Right ventricle myocardium inferior (tissue), 1 donor: ENCODE measurements around the gene STK24. TPM values are rescaled to one million over a fixed set of nuclear protein-coding genes. Genes with fewer than 3 reads are reported as not detected.
"Not testable (repeated sequence)": the region's sequence is repeated elsewhere in the genome, so short reads cannot be mapped to it uniquely, and the experiment has no call there.

Experiments used
- ATAC-seq: fragments of 200-7000 bp; cut with Tn5 transposase; one replicate; pipeline ENCODE4 v1.9.1; 2020; ENCODE audit warnings: mild to moderate bottlenecking, moderate library complexity
- DNase-seq: peaks from one replicate; pipeline ENCODE4 v3.0.0; 2021; ENCODE audit errors: missing footprints
- intact Hi-C: fragments of 100-400 bp; cut with DNase I; formaldehyde crosslinking; loops from one replicate; pipeline ENCODE4 v1.11.0; 2022
- total RNA-seq: library from RNA; stranded (reverse); fragmentation: NEBNext Ultra II Directional; extraction: Animal tissue kit (Norgen Biotek cat#: 25700); gene quantifications from one replicate; pipeline ENCODE4 v1.2.1, GENCODE V29; 2021
- donor health status: DM: no; HTN: yes; CAD: no; lungs with severe emphysema.

The STK24 gene
- total RNA-seq, 1 donor from 2014 or later = 69.6 TPM

DNA sequence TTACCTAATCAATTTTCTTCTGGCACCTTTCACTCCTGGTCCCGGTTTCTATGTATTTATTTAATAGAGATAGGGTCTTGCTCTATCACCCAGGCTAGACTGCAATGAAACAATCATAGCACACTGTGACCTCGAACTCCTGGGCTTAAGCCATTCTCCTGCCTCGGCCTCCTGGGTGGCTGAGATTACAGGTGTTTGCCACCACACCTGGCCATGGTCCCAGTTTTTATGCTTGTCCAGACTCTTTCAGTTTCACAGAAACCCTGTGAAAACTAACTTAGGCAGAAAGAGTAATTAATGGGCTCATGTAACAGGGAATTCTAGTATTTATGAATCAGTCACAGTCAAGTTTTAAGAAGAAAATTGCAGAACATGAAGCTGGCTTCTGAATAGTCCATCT lies 9.0 kb upstream of the STK24 start:
- intact Hi-C loops = loop anchor here (10.0 kb wide), 1 partner anchor 259 kb away; no protein-coding TSS in a partner anchor
- no peak for DNase-seq
- ATAC-seq = no peak

DNA sequence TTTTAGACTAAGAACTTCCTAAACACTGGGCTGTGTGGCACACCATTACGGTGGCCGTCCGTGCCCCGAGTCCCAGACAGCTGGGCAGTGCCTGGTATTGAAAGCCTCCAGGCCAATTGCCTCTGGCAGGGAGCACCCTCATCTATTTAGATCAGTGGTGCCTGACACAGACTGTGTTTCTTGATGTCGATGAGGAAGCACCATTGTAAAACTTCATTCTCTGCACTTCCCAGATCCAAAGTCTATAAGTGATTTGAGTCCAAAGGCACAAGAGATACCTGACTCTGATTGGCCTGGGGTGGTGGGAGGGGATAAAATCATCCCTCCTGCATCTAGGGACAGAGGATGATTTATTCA lies 8.5 kb upstream of the STK24 start:
- DNase-seq (no peak), ATAC-seq (no peak)
- intact Hi-C loops = loop anchor here (10.0 kb wide), 1 partner anchor 259 kb away; no protein-coding TSS in a partner anchor

DNA sequence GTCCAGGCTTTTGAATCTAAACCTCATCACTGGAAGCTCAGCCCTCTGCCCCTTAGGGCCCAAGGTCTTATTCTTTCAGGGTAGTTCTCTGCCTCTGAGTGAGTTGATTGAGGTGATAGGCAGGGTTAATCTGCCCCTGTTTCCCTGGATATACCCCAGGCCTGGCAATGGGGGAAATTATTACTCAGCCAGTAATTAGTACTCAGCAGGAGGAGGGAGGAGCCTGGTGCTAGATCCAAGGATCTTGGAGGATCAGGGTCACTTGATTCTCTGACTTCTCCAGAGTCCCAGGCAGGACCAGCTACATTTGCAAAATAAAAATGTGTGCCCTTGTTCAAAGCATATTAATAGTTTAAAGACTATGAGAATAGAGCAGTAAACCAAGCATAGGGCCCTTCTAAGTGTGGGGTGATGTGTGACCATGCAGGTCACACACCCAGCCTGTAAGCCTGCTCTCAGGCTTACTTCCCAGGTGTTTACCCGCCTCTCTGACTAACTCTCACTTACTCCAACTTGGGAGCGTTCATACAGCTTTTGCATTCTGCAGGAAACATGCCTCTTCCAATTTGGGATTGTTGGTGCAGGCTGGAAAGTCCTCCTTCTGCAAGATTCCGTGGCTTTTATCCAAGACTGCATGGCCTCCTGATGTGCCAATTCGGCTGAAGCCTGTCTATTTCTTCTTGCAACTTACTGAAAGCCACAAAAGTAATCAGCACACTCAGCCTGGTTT lies 7.9 kb upstream of the STK24 start:
- intact Hi-C loops = loop anchor here (10.0 kb wide), 1 partner anchor 260 kb away; no protein-coding TSS in a partner anchor
- DNase-seq (no peak), ATAC-seq (no peak)

DNA sequence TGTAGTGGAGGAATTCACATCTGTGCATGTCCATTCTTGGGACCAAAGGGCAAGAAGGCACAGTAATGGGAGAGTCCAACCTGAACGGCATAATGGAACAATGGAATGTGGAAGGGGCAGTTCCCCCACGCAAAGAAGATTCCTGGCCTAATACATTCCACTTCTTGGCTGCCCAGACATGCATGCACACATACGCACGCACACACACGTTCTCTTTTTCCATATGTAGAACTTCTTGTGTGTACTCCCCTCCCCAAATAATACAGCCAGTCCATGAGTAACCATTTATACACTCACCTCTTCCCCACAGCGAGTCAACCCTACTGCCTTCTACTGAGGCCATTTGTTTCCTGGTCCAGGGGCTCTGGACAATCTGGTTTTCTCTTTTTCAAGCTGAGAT lies 6.0 kb upstream of the STK24 start:
- intact Hi-C loops = loop anchor here (10.0 kb wide), 1 partner anchor 262 kb away; no protein-coding TSS in a partner anchor
- ATAC-seq (no peak), DNase-seq (no peak)

DNA sequence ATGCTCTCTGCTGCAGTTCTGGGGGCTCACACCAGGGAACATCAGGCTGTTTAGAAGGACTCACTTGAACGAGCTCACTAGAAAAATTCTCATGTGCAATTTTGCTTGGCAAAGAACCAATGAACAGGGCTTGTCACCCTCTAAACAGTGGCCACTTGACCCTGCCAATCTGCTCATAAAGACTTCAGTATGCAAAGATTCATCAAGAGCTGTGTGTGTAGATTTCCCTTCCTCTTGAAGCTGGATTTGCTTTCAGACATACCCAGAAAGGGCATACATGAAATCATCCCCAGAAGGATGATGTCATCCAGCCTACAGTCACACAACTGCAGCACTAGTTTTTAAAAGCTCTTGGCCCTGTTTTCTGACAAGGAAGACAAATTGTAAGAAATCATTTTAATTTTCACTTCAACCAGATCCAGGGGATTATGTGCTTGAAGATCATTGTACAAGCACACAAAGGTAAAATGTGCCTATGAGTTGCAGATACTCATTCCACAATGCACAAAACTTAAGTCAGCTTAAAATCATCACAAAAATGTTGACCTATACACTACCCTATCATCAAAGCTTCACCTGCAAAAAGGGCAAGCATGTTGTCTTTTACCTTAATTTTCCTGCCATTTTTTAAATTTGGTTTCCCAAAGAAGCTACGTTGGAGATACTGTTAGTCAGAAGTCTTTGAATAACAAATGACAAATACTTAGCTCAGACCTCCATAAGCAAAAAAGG lies 5.2 kb upstream of the STK24 start:
- no peak for DNase-seq
- no peak for ATAC-seq
- intact Hi-C loops = loop anchor here (10.0 kb wide), 1 partner anchor 263 kb away; no protein-coding TSS in a partner anchor

DNA sequence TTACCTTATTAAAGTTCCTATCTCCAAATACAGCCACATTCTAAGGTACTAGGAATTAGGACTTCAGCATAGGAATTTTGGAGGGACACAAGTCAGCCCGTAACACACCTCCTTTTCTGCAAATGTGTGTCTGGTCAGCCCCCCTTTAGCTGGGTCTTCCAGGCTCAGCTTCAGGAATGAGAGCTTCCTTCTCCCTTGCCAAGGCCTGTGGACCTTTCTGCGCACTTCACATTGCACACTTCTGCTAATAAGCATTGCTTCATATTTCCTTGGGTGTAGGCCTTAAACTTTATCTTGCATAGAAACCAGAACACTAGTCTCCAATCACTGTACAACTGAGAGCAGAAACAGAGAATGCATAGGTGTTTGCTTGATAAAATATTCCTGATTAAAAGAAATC lies 4.5 kb upstream of the STK24 start:
- DNase-seq (no peak), ATAC-seq (no peak)
- intact Hi-C loops = loop anchor here (10.0 kb wide), 1 partner anchor 263 kb away; no protein-coding TSS in a partner anchor

DNA sequence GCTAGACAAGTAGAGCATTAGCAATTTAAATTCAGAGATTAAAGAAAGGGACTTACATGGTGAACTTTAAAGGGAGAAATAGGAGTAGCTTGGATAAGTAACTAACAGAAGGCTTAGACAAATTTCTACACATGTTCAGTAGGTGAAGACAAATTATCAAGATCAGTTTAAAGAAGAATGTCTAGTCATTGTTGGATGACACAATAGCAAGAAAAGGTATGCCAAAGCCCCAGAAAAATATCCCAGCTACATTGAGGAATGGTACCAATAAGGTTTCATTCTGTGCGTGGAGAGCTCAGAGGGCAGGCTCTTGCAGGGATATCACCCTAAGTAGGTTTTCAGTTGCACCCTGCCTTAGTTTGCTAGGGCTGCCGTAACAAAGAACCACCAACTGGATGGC lies 3.5 kb upstream of the STK24 start:
- DNase-seq (no peak), ATAC-seq (no peak)
- intact Hi-C loops = loop anchor here (10.0 kb wide), 1 partner anchor 264 kb away; no protein-coding TSS in a partner anchor

DNA sequence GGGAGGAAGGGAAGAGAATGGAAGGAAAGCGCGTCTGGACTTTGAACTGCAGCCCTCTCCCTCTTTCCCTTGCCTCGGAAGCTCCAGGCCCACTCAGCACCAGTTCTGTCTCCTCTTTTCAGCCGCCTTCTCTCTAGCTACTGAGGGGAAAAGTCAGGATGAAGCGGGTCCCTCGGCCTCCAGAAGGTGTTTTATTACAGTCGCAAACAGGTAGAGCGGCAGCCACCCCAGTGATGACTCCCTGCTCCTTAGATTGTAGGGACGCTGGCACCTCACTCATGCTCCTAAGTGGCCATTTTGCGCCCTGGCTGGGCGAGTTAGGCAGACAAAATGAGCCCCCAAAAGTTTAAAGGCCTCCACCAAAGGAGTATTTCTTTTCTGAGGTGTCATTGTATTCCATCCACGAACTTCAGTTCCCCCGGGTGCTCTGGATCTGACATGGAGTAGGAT lies 954 bp upstream of the STK24 start:
- intact Hi-C loops = loop anchor here (1.0 to 5.0 kb wide), 5 partner anchors 71 to 128 kb away; no protein-coding TSS in a partner anchor
- DNase-seq (no peak), ATAC-seq (peak; percentile 1)

DNA sequence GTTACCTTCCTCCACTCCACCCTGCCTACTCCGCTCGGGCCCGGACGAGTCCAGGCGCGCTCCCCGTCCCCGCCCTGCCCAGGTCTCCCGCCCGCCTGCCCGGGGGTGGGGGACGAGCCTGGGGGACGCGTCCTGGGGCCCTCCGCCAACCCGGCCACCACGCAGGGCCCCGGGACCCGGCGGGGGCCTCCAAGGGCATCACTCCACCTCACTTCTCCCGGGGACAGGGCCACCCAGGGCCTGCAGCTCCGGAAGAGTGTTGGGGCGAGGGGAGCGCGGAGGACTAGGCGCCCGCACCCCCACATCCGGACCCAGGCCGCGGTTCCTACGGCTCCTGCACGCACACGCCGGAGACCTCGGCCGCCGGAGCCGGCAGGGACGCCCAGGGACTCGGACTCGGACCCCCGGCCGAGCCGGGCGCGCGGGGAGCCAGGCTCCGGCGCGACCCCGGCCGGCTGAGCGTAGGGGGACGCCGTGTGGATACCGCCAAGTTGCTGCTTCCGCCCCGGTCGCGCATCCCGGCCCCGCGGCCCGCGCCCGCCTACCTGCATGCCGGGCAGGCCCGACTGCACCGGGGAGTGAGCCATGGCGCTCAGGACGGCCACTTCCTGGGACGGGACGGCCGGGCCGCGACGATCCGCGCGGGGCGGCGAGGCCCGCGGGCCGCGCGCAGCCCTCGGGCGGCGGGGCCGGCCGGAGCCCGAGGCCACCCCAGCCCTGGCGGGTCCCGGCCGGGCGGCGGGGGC lies 534 bp downstream of the STK24 start:
- DNase-seq (peak; percentile 84), ATAC-seq (peak; percentile 76)
- intact Hi-C loops = loop anchor here (2.0 to 5.0 kb wide), 4 partner anchors 70 to 109 kb away; no protein-coding TSS in a partner anchor

DNA sequence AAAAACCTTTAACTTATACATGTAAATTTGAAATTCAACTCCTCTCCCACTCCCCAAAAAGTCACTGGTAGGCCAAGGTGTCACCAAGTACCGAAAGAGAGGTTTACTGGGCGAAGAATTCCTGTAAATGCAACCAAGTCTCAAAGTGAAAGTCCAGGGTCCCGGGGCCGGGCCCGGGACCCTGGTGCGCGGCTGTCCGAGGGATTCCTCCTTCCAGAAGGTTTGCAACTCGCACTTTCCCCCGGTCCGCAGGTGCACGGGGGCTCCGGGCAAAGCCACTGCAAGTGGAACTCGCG lies 1.1 kb downstream of the STK24 start:
- ATAC-seq (no peak), DNase-seq (no peak)
- intact Hi-C loops = loop anchor here (2.0 to 5.0 kb wide), 4 partner anchors 69 to 109 kb away; no protein-coding TSS in a partner anchor

DNA sequence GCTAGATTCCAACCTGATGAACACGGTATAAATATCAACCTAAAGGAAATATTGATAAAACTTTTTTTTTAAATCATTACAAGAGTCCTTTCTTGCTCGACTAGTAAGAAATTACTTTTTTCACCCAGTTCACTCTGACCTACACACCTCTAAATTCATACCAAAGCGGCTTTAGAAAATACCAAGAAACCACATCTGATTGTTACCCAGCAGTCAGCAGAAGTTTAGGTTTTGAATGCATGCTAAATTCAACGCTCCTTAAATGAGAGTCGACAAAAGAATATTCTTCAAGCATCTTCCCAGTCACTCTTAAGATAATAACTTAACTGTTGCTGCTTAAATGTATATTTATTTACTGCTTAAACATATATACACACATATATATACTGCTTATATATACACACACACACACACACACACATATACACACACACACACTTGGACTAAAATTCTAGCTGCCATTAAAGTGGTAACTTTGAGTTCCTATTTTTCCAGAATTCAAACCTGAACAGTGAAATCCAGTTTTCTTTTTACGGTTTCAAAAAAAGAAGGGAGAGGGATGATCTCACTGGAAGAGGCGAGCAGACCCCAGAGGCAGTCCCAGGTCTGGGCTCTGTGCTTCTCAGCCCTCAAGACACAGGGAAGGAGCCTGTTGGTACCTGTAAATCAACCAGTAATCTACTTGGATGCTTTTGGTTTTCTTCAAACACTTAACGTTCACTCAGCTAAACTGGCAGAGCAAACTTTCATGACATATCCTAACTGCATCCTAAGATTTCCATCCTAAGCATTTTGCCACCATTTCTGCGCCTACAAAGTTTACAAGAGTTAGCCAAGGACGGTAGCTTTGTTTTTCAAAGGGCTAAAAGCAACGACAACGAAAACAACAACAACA lies 1.7 kb downstream of the STK24 start:
- intact Hi-C loops = loop anchor here (5.0 kb wide), 2 partner anchors 77 to 108 kb away; no protein-coding TSS in a partner anchor
- ATAC-seq = no peak
- no peak for DNase-seq

DNA sequence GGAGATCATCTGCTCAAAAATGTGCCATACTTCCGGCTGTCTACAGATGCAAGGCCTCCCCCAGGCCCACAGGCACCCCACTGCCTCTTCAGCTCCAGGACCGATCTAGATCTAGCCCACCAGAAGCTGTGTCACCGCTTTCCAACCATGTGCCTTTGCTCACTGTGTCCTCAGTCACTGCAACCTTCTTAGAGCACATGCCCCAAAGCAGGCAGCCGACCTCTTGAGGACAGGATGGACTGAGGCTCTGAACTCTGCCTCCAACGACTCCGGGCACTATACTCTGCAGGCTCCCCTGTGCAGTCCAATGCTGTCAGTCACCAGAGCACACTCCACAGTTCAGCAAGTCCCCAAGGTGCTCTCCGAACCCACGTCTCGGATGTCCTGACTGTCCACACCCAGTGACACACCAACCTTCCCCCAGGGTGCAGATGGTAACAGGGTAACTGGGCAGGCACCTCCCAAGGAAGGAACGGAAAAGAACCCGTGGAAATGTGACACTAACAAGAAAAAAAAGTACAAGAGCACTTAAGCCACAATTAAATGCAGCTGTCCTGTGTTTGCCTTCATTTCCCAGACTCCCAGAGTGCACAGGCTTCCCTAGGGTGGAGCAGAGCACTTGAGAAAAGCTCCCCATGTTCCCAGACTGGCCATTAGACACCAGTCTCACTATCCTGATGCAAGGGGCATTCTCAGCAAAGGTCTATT lies 4.8 kb downstream of the STK24 start:
- ATAC-seq = no peak

DNA sequence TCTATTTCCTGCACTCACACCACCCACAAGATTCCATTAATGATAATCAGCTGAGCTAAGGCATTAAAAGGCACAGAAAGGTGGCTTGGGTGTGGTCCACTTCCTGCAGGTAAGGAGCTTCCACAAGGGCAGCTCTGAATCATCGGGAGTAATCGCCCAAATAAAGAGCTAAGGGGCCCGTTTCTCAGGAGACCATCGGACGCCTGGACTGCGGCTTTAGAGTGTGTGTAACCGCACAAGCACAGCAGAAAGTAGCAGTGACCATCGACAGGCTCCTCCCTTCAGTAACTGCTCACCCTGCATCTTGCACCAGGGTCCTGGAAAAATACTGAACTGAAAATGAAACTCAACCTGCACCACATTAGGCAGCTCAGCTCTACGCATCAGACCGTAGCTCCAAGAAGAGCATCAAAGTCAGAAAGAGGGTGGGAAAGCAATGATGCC lies 6.0 kb downstream of the STK24 start:
- no peak for DNase-seq
- intact Hi-C loops = no loop called here
- peak; percentile 47 for ATAC-seq

More for the DNA sequence above, 4.8 kb downstream of the STK24 start:
- no peak for DNase-seq
- intact Hi-C loops = no loop called here

DNA sequence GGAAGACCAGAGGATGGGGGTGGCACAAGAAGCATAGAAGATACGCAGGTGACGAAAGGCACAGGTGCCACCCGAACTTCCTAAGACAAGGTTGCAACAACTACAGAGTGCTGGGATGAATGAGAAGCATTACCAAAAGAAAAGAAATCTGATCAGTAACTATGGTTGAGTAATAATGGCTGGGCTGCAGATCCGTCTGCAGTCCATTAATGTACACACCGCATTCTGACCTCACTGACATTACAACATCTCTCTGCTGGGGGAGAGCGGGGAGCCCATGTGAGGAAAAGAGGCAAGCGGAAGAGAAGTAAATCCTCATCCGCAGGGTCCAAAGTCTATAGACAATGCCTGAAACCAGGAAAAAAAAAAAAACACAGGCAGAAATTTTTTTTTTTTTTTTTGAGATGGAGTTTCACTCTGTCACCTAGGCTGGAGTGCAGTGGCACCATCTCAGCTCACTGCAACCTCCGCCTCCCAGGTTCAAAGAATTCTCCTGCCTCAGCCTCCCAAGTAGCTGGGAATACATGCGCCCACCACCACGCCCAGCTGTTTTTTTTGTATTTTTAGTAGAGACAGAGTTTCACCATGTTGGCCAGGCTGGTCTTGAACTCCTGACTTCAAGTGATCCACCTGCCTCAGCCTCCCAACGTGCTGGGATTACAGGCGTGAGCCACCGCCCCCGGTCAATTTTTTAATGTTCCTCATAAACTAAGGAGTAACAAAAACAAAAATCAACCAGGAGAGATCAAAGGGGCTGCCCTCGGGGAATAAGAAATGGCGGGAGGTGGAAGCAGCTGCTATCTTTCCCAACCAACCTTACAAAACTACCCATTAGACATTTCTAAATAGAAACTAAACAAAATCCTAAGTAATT lies 7.2 kb downstream of the STK24 start:
- intact Hi-C loops, ATAC-seq, DNase-seq: not testable (repeated sequence)

DNA sequence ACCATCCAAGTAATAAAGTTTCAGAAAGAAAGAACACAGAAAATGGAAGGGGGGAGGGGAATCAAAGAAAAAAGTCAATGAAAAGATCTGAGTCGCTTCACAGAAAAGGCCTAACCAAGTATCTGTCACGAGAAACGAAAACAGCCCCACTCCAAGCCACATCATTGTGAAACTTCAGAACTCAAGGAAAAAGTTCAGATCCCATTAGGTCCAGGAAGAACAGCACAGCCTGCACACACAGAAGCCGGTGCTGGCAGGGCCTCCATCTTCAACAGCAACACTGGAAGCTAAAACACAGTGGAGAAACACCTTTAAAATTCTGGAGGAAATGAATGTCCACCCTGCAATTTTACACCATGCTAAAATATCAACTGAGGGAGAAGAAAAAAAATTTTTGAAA lies 8.0 kb downstream of the STK24 start:
- ATAC-seq (no peak), DNase-seq (no peak)
- intact Hi-C loops = no loop called here

DNA sequence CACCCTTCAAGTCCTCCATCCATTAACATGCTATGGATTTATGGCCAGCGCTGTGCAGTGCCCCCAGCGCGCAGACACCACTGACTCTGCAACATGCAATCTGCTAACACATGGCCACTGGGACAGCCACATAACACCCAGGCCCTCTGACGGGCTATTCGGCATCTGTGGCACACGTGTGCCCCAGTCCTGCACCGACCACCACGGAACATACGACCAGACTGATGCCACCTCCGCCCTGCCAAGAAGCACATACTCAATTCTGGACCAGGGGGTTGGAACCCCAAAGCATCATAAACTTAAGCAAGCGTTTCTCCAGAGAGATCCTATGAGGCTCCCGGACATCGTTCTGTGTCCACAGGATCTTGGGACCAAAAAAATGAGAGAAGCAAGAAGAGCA lies 9.8 kb downstream of the STK24 start:
- no peak for DNase-seq
- no peak for ATAC-seq
- intact Hi-C loops = no loop called here
